ENCODE measurements around the gene SH2D4B.
A peak's percentile ranks its signal among the peaks of the same experiment; 100 is the strongest.

Gene SH2D4B

GRCh38 chr10:80504158-80504811 is 33.4 kb upstream of the SH2D4B start:
- DNase-seq (ENCODE audit: low spot score) = no peak

GRCh38 chr10:80504897-80505465 is 32.7 kb upstream of the SH2D4B start:
- no peak for DNase-seq (ENCODE audit: low spot score)

GRCh38 chr10:80506189-80506575 is 31.5 kb upstream of the SH2D4B start:
- DNase-seq (ENCODE audit: low spot score) = peak; percentile 56

- DNase-seq (ENCODE audit: low spot score) = no peak
Observed at GRCh38 chr10:80506836-80507487, 30.7 kb upstream of the SH2D4B start.

GRCh38 chr10:80509108-80509402 is 28.6 kb upstream of the SH2D4B start:
- DNase-seq (ENCODE audit: low spot score) = no peak

GRCh38 chr10:80509403-80510161 is 28.1 kb upstream of the SH2D4B start:
- DNase-seq (ENCODE audit: low spot score) = peak; percentile 92

- DNase-seq (ENCODE audit: low spot score) = no peak
Observed at GRCh38 chr10:80512031-80512526, 25.6 kb upstream of the SH2D4B start.

- DNase-seq (ENCODE audit: low spot score) = no peak
Observed at GRCh38 chr10:80513106-80513505, 24.6 kb upstream of the SH2D4B start.

GRCh38 chr10:80515511-80515910 is 22.2 kb upstream of the SH2D4B start:
- no peak for DNase-seq (ENCODE audit: low spot score)

- no peak for DNase-seq (ENCODE audit: low spot score)
Observed at GRCh38 chr10:80515941-80516340, 21.8 kb upstream of the SH2D4B start.

GRCh38 chr10:80516506-80517075 is 21.1 kb upstream of the SH2D4B start:
- no peak for DNase-seq (ENCODE audit: low spot score)

- DNase-seq (ENCODE audit: low spot score) = peak; percentile 54
Observed at GRCh38 chr10:80517416-80518142, 20.1 kb upstream of the SH2D4B start.

- no peak for DNase-seq (ENCODE audit: low spot score)
Observed at GRCh38 chr10:80518143-80518806, 19.4 kb upstream of the SH2D4B start.

- no peak for DNase-seq (ENCODE audit: low spot score)
Observed at GRCh38 chr10:80518807-80519360, 18.8 kb upstream of the SH2D4B start.

GRCh38 chr10:80519936-80520650 is 17.6 kb upstream of the SH2D4B start:
- no peak for DNase-seq (ENCODE audit: low spot score)

- no peak for DNase-seq (ENCODE audit: low spot score)
Observed at GRCh38 chr10:80520661-80521470, 16.8 kb upstream of the SH2D4B start.

- no peak for DNase-seq (ENCODE audit: low spot score)
Observed at GRCh38 chr10:80522756-80523363, 14.8 kb upstream of the SH2D4B start.

- no peak for DNase-seq (ENCODE audit: low spot score)
Observed at GRCh38 chr10:80523773-80524172, 13.9 kb upstream of the SH2D4B start.

Measured in hepatic stellate cell (primary cell).